ENCODE data around the gene NDUFAF3.

The NDUFAF3 gene, protein sequence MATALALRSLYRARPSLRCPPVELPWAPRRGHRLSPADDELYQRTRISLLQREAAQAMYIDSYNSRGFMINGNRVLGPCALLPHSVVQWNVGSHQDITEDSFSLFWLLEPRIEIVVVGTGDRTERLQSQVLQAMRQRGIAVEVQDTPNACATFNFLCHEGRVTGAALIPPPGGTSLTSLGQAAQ

DNA sequence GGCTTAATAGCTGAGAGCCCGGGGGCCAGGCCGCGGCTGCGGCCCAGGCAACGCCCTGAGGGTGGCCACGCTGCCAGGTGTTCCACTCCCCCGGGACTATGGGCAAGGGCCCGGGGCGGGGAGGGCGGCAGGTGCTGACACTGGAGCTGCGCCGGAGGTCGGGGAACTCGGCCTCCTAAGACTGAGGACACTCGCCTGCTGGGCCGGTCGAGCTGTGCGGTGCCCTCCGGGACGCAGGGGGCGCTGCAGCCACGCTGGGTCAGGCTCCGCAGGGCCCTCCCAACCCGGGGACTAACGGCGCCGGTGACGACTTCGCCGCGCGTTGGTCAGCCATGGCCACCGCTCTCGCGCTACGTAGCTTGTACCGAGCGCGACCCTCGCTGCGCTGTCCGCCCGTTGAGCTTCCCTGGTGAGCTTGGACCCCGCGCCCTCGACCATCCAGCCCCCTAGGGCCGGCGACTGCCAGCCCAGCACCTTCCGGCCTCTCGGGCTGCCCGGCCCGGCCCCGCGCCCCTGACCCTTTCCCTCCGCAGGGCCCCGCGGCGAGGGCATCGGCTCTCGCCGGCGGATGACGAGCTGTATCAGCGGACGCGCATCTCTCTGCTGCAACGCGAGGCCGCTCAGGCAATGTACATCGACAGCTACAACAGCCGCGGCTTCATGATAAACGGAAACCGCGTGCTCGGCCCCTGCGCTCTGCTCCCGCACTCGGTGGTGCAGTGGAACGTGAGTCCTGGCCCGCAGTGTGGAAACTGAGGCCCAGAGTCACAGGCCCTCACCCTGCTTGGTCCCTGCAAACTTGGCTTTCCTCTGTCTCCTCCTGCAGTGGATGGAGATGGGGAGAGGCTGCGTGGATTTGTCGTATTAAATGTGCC lies at the start of gene NDUFAF3:
Gene NDUFAF3 (plus strand): TSS at position 309 of the 875 bp plus-strand sequence. CDS start 24 bp downstream, at position 333.
- peak; percentile 94 for DNase-seq (ENCODE audit: low read depth)

DNA sequence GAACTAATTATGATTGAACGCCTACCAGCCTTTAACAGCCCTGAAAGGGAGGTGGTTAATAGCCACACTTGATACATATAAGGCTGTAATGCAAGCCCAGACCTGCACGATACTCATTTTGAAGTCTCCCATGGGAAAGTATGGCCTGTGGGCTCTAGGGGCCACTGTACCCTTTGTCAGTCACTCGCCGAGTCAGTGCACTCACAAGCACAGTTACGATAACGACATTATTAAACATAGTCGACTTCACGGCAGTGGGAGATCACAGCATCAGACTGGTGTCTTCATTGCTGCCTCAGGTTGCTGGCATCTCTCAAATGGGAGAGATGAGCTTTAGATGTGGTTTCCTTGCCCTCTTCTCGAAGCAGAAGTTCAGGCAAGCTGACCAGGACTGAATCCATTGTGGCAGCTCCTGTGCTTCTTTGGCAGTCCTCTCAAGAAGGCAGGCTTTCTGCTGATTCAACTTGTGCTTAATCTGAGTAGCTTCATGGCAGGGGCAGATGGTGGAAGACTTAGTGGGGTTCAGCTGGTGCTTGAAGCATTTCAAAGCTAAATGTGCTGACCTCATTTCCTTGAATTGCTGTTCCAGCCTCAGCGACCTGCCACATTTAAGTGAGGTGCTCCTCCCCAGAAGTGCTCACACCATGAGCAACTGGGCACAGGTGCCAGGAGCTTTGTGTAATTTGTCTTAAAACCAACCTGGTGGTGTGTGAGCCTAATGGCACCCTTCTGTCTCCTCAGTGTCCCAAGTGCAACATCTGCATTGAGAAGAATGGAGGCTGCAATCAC lies 47.7 kb upstream of the NDUFAF3 start:
- DNase-seq (ENCODE audit: low read depth), result no peak

DNA sequence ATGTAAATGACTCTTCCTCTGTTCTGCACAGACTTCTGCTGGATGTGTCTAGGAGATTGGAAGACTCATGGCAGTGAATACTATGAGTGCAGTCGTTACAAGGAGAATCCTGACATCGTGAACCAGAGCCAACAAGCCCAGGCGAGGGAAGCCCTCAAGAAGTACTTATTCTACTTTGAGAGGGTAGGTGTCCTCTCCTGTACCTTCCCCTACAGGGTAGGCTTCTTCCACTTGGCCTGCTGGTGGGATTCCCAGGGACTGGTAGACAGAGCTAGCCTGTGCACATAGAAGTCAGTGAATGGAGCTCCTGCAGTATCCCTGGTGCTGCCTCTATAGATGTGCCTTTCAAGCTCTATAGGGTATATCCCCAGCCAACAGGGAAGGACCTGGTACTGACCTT lies 42.5 kb upstream of the NDUFAF3 start:
- no peak for DNase-seq (ENCODE audit: low read depth)

DNA sequence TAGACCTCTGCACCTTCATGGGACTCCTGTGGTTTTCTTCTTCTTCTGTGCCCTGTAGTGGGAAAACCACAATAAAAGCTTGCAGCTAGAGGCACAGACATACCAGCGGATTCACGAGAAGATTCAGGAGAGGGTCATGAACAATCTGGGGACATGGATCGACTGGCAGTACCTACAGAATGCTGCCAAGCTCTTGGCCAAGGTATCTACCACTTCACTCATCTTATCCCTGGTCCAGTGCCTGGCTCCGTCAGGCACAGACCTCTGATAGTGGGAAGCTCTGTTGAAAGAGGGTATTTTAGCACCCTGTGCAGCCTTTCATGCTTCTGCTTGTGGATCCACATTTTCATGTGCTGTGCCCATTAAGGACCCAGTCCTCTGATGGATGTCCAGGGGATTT lies 41.6 kb upstream of the NDUFAF3 start:
- no peak for DNase-seq (ENCODE audit: low read depth)

DNA sequence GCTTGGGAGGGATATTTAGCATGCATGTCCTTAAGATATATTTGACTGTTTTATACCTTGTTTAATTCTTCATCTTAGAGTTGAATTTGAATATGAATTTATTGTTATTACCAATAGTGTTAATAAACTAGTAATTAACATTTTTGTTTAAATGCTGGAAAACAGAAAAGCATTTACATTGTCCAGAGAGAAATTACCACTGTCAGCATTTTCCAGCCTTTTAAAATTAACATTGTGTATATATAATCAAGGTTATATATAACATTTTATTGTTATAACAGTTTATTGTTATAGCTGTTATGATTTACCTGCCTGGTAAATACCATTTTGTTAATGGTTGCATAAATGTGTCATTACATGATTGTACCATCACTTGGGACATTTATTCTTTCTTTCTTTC lies 39.9 kb upstream of the NDUFAF3 start:
- no peak for DNase-seq (ENCODE audit: low read depth)

DNA sequence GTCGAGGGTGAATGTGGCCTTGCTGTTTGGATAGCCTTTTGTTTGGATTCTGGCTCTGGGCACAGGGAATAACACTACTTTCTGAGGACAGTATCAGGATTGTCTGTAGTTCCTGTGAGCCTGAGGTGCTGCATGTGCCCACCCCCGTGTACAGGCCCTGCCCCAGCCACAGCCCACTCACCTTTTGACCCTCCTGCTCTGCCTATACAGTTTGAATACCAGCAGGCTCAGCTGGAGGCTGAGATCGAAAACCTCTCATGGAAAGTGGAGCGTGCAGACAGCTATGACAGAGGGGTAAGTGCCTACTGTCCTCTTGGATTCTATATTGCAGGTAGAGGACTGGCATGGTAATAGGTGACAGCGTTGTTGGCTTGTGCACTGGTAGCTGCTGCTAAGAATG lies 39.2 kb upstream of the NDUFAF3 start:
- no peak for DNase-seq (ENCODE audit: low read depth)

DNA sequence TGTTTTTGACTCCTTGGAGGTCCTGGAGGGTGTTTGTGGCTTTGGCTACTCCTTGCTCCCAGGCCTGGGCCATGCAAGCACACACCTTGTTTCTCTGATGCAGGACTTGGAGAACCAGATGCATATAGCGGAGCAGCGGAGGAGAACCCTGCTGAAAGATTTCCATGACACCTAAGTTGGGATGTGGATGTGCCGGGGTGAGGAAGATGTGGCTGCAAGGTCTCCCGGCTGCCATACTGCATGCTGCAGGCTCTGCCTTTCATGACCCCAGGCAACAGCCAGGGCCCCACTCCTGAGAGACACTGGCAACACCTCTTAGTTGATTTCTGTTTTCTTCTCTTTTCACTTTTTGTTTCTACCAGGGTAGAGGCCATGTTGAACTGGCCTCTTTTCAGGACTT lies 38.8 kb upstream of the NDUFAF3 start:
- no peak for DNase-seq (ENCODE audit: low read depth)

DNA sequence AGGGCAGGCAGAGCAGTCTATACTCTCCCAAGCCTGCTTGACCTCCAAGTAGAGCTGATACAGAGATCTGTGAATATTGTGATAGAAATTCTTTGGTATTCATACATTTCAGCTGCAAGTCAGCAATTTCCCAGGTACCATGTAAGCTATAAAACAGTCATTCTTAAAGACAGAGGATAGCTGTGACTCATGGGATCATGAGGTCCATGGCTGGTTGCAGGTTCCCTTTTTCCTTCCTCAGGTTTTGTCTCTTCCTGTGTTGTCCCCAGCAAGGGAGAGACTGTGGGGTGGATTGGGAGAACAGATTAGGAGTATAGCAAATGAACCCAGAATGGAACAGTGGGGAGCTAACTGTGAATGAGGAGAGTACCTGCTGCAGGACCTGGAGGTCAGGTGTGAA lies 37.3 kb upstream of the NDUFAF3 start:
- DNase-seq (ENCODE audit: low read depth), result no peak

DNA sequence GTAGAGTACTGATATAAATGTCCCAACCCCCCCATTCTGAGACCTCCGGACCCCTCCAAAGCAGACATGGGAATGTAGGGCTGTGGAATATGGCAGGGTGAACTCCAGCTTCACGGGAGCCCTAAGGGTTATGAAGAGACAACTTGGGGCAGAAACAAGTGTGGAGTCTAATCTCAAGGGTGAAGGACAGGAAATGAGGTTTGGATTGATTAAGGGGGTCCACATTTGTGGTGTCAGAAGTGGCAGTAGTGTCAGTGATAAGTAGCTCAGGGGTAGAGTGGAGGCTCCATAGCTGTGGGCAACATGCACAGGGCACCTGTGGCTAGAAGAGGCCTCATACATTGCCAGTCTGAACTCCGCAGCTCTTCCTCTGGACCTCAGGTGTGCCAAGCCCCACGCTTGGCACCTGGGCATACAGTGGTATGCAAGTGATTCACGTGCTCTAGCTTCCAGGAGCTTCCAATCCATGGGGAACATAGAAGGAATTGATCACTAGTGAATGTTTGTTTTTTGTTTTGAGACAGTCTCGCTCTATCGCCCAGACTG lies 36.0 kb upstream of the NDUFAF3 start:
- DNase-seq (ENCODE audit: low read depth), result no peak

DNA sequence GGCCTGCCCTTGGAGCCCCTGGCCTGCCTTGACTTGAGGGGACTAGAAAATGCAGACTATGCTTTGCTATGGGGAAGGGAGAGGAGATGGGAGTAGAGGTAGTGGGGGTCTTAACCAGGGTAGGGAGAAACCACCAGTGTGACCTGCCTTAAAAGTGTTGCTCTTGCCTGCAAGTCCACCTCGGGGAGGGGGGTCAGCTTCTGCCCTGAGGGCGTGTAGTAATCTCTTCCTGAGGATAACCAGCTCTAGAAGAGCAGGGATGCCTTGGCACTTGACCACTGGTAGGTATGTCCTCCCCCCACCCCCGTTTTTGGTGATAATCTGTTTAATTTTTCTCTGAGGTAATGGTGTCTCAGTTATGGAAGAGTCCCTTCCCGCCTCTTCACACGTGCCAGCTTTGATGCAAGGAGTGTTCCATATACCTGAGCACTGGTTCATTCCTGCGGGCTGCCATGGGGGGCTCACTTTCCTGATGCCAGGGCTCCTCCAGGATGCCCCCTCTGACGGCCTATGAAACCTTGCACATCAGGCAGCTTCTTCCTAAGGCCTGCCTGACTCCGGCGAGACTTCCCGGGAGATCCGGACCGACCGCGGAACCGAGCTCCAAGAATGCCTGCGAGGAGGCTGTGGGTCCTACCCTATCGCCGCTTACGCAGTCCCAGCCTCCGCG lies 32.7 kb upstream of the NDUFAF3 start:
- DNase-seq (ENCODE audit: low read depth), result no peak

DNA sequence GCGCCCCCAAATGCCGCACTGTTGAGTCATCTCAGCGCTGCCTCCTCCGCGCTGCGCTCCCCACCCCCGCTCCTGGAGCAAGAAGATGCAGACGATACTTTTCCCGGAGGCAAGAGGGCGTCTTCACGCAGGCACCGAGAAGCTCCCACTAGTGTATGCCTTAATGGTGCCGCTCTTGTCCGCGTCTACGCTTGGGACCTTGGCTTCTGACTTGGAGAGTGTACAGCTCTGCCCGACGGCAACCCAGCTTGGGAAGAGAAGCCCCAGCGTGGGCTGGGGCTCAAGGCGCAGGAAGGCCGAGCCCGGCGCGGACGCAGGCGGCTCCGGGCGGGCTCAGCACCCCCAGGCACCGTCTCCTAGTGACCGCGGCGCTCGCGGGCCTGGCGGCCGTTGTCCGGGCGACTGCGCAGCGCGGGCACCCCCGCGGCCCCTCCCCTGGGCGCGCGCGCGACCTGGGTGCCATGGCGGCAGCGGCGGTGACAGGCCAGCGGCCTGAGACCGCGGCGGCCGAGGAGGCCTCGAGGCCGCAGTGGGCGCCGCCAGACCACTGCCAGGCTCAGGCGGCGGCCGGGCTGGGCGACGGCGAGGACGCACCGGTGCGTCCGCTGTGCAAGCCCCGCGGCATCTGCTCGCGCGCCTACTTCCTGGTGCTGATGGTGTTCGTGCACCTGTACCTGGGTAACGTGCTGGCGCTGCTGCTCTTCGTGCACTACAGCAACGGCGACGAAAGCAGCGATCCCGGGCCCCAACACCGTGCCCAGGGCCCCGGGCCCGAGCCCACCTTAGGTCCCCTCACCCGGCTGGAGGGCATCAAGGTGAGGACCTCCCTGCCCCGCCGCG lies 31.9 kb upstream of the NDUFAF3 start, which contains the start of gene P4HTM:
Gene P4HTM (plus strand): TSS at position 446 of the 840 bp plus-strand sequence. CDS start 16 bp downstream, at position 462.
- peak; percentile 80 for DNase-seq (ENCODE audit: low read depth)

DNA sequence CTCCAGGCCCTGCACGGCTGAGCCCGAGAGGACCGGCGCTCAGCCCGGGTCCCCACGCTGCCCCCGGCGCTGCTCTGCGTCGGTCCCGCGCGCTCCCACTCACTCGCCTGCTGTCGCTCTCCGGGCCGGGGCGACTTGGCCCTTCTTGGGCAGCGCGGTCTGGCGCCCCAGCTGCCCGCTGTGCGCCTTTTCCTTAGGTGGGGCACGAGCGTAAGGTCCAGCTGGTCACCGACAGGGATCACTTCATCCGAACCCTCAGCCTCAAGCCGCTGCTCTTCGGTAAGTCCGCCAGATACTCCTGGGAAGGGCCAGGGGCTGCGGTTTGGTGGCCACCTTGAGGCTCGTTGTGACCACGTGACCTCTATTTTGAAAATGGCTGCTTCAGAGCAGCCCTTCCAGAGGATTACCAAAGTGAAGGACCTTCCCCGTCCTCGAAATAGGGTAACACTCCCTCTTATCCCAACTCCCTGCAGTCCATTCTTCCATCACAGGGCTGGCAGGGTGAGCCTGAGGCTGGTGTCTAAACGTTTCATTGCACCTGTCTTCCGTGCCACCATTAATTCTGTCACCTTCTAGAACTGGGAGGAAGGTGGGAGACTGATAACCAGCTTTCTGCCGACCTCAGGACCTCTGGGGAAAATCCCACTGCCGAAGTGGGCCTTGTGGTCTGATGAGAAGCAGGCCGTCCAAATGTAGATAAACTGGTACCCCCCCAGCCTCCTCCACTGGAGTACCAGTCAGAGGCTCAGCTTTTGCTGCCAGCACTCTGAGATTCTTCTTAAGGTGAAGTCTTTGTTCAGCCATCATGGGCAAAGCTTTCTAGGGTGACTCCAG lies 31.1 kb upstream of the NDUFAF3 start:
- peak; percentile 26 for DNase-seq (ENCODE audit: low read depth)

DNA sequence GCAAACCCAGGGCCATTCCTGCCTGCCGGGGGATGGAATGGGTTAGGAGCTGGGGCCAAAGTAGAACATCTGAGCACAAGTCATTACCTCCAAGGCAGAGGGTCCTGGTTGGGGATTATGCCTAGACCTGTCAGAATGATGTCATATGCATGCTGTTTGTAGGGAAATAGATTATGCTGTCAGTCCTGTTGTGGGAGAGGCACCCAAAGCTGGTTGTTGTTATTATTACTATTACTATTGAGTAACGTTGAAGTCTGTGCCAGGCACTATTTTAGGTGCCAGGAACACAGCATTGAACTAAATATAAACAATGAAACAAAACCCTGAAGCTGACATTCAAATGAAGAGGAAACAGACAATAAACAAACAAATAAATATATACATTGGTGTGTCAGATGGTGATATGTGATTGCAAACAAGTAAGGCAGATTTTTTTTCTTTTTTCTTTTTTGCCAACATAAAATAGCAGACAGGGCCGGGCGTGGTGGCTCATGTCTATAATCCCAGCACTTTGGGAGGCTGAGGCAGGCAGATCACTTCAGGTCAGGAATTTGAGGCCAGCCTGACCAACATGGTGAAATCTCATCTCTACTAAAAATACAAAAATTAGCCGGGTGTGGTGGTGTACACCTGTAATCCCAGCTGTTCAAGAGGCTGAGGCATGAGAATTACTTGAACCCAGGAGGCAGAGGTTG lies 29.9 kb upstream of the NDUFAF3 start:
- no peak for DNase-seq (ENCODE audit: low read depth)

DNA sequence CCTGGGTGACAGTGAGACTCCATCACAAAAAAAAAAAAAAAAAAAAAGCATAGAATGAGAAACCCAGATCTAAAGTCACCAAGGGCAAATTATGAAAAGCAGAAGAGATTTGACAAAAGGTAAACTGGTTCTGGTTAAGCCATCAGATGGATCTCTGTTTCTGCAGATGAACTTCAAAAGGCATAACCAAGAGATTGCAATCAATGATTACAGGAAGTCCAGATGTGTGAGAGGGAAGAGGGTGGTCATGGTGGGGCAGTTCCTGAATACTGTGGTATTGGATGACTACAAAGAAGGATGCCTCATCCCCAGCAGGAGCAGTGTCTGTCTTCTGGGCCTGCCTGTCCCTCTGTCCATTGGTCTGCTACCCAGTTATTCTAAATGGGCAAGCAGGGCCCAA lies 28.1 kb upstream of the NDUFAF3 start:
- no peak for DNase-seq (ENCODE audit: low read depth)

DNA sequence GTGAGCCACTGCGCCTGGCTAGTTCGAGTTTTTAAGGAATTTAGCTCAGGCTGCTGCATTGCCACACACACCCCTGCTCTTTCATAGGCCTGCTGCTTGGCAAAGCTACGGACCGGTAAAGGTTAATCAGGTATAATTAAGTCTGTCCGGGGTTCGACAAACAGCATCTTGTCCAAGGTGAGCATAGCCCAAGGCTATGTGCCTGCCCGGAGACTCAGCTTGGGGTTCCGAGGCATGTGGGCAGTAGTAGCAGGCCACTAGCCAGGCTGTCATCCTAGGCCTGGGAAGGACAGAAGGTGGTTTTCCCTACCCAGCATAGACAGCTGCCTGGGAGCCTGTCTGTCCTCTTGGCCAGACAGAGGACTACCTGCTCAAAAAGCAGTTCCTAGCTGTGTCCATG lies 25.3 kb upstream of the NDUFAF3 start:
- DNase-seq (ENCODE audit: low read depth), result no peak

DNA sequence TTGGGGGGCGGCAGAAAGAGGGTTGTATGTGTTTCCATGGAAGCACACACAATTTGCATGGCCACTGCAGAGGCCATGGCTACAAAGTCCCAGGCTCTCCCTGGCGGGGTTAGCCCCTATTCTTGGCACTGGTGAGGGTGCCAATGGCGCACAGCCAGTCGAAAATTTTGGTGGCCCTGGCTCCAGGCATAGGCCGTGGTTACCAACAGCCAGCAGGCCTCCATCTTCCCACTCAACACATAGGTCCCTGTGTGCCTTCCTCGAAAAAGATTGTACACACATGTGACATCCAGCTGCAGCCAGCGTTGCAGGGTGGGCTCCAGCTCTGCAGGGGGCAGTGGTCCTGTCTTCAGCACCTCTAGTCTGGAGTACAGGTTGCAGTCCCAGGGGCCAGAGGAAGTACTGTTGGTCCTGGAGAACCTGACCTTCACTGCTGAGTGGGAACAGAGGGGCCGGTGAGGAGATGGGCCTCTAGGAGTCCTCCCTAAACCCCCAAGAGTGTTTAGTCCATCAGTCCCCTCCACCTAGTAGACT lies 24.8 kb upstream of the NDUFAF3 start:
- DNase-seq (ENCODE audit: low read depth), result no peak

DNA sequence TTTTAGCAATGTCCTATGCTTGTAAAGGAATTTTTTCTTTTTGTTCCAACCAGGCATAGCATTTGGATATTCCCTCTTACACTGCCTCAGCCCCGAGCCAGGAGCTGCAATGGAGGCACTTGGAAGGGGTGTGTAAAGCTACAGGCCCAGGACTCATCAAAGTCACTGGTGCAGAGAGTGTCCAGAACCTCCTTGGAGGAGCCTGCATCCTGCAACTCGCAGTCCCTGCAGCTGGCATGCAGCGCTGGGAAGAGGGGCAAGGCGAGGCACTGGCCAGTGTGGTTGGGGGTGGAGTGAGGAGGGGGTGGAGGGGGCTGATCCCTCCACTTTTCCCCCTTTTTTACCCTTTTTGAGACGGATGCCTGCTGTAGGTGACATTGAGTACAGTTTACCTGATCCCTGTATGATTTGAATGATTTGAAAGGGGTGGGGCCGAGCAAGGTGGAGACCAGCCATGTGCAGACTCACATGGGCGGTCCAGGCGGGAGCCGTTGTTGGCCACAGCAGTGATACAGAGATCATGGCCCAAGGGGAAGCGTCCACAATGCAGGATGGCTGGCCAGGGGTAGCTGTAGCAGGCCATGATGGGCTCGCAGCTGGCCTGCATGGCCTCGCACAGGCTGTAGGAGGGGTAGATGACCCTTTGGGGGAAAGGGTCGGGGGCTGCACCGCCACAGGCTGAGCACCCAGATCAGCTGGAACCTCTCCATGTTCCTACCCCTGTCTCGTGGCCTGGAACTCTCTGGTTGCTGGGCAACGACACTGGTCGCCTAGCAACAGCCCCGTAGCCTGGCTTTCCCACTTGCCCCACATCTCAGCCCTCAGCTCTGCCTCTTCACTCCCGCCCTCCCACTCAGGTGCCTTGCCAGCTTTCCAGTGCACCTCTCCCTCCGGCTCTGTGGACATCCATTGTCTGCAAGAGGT lies 23.9 kb upstream of the NDUFAF3 start:
- no peak for DNase-seq (ENCODE audit: low read depth)

Measured in activated T-cell treated with anti-CD3 and anti-CD28 coated beads for 48 hours (primary cell).